H1 (cell line): ENCODE results near the gene STXBP6. TPM values are rescaled to one million over a fixed set of nuclear protein-coding genes. Genes with fewer than 3 reads are reported as not detected.

Experiments used
- ATF3 ChIP-seq: IDR thresholded peaks from 2 replicates; pipeline ENCODE4 v1.6.1; 2011; ENCODE audit warnings: low read depth, mild to moderate bottlenecking, low read length; ENCODE audit not compliant: insufficient read depth
- HDAC6 ChIP-seq: IDR thresholded peaks from one replicate; pipeline ENCODE4 v1.7.1; 2012; ENCODE audit warnings: low read depth, mild to moderate bottlenecking, inconsistent platforms, low read length, moderate library complexity
- JUN ChIP-seq: IDR thresholded peaks from 2 replicates; pipeline ENCODE4 v1.6.1; 2011; ENCODE audit warnings: low read depth, mild to moderate bottlenecking, improper control_type of control experiment, low read length
- POU5F1 ChIP-seq: IDR thresholded peaks from 2 replicates; pipeline ENCODE4 v1.6.1; 2011; ENCODE audit warnings: low read depth, mild to moderate bottlenecking, low read length, moderate library complexity
- polyA plus RNA-seq, 7 experiments: library from polyadenylated mRNA; depleted of rRNA in 3 of 7; stranded (reverse) in 5 of 7; unstranded in 2 of 7; fragments of >200 nt in 5 of 7; fragments of 200-250 nt in 2 of 7; gene quantifications; 1 replicate in 5 of 7; 2 replicates in 1 of 7; 4 replicates in 1 of 7; pipeline versions ENCODE4 v1.2.1 to v1.2.3, GENCODE V29; 2011 to 2013; ENCODE audit warnings: missing spikeins in 2 of 7, mixed read lengths in 2 of 7
- total RNA-seq: library from RNA; stranded (reverse); fragmentation: NEBNext Ultra II Directional; extraction: Animal tissue kit (Norgen Biotek cat#: 25700); gene quantifications from 2 replicates; pipeline ENCODE4 v1.2.1, GENCODE V29; 2021

The STXBP6 gene
- total and polyA plus RNA-seq, 2 of the 8 experiments (the other 6 are each of a cell fraction or from before 2014, with no cell fraction given): 9.4 to 18.1 TPM

- TF ChIP-seq ATF3 (no peak), JUN (no peak), HDAC6 (no peak), POU5F1 (no peak)
Measured at GRCh38 chr14:24966579-24966964, 83.4 kb downstream of the STXBP6 start (continued).
